Astrocyte of the hippocampus (primary cell): ENCODE data around the gene NHEJ1.

Experiments
- DNase-seq: peaks from one replicate; pipeline ENCODE4 v3.0.0; 2011; ENCODE audit warnings: low read depth, low spot score

The NHEJ1 gene

DNA sequence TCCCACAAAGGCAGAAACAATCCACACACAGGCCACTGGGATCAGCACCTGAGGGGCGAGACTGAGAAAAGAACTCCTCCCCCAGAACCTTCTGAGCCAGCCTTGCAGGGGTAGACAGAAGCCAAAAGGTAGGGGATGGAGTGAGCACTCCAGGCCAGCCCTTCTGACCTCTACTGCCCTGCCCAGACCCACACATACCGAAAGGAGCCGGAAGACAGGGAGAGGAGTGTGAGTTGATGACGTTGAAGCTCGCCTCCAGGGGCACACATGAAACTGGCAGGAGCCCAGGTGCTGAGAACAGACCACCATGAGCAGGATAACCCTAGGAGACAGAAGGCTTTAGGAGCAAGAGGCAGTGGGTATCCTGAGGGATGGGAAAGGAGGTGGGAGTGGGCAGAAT lies 7.4 kb upstream of the NHEJ1 start:
- no peak for DNase-seq

DNA sequence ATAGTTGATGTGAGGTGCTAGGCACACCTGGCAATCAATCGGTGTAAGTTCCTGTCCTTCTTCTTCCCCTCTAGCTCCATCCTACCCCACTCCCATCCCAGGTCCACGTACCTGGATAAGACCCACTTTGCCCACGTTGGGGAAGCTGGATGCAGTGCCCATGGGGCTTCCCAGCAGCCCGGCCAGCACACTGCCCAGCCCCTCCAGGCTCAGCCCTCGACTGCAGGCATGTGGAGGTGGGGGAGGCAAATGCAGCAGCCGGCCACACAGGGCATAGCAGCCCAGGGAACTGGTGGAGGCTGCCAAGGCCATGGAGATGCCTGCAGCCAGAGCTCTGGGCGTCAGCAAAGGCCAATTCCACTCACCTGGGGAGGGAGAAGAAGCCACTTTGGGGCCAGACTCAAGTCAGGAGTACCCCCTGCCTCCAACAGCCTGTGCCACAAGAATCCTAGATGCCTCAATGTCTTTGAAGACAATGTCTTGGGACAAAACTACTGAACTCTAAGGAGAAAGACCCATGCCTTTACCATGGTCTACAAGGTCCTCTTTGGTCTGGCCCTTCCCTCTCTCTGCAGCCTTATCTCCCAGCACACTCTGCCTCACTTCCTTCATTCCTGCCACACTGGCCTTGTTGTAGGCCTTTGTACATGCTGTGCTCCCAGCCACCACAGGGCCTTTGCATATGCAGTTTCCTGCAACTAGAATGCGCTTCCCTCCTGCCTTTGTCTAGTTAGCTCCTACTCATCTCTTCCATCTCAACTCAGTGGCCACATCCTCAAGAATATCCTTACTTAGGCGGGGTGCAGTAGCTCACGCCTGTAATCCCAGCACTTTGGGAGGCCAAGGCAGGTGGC lies 4.7 kb upstream of the NHEJ1 start:
- DNase-seq: no peak

GRCh38 chr2:219163156-219163555 lies 2.5 kb upstream of the NHEJ1 start:
- no peak for DNase-seq

GRCh38 chr2:219161097-219161496 lies 482 bp upstream of the NHEJ1 start:
- no peak for DNase-seq

- no peak for DNase-seq
Observed at GRCh38 chr2:219159771-219160185, 837 bp downstream of the NHEJ1 start.

GRCh38 chr2:219158586-219158985 lies 2.0 kb downstream of the NHEJ1 start:
- no peak for DNase-seq

DNA sequence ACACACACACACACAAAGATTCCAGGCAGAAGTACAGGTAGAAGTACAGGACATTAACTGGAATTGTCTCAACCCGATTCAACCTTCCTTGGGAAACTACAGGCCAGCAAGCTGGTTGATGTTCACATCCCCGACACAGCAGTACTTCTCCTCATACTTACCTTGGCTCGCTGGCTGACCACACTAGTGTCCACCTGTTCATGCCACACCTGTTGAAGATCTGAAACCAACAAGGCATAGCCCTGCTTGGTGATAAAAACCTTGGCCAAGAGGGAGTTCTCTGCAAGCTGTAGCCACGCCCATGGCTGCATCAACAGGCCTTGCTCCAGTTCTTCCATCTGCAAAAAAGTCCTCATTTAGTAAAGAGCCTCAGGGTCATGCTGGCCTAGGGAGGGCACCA lies 2.6 kb downstream of the NHEJ1 start:
- no peak for DNase-seq

DNA sequence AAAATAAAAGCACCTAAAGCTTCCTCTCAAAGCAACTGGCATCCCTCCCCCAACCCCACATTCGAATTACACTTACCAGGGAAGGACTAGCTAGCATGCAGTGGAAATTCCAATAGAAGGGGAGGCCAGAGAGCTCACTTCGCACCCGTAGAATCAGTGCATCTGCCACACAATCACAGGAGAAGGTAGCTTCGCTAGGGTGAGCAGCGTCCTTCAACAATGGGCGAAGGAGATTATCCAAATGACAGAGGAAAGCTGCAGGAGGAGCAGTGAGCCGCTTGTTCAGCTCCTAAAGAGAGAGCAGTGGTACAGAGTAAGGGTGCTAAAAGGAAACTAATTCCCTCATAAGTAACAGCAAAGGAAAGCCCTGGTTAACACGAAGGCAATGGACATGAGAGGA lies 3.2 kb downstream of the NHEJ1 start:
- DNase-seq: no peak

- peak; percentile 83 for DNase-seq
Observed at GRCh38 chr2:219155054-219155644, 5.5 kb downstream of the NHEJ1 start.

DNA sequence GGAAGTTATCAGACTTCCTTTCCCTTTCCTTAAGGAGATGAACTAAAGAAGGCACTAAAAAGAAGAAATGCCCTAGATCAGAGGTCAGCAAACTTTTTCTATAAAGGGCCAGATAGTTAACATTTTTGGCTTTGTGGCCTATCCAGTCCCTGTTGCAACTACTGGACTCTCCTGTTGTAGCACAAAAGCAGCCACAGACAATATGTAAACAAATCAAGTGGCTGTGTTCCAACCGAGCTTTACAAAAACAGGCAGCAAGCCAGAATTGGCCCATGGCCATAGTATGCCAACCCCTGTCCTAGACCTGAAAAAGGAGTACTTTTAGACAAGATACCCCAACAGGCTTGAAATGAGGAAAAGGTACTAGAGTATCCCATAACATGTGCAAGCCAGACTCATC lies 10.9 kb downstream of the NHEJ1 start:
- DNase-seq: peak; percentile 65

DNA sequence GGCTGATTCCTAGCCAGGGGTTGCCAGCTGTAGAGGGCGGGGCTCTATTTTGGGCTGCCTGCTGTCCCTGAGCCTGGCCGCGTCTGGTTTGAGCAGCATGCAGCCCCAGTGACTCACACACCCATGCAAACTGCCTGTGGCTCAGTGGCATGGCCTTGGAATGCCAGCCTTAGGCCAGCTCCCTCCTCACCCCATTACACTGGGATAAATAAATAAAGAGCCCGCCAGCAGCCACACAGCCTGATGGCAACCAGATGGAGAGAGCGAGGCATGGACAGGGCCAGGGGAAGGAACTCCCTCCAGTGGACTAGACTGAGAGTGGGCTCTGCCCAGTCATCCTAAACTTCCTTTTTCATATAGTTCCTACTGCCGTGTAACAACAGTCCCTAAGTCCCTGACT lies 18.3 kb downstream of the NHEJ1 start:
- DNase-seq: peak; percentile 94

DNA sequence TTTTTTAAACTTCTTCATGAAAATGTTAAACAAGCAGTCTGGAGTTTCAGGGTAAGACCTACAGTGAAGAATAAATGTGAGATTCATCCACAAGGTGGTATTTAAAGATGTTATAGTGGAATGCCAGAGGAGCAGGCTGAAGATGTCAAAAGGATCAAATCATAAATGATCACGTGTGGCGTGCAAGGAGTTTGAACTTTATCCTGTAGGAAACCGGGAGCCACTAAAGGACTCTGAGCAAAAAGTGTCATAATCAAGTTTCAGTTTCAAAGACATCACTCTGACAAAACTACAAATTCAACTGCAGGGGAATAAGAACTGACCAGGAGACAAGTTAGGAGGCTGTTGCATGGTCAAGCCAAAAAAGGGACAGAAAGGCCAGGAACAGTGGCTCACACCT lies 19.9 kb downstream of the NHEJ1 start:
- no peak for DNase-seq

GRCh38 chr2:219133976-219134375 lies 26.6 kb downstream of the NHEJ1 start:
- DNase-seq: no peak

DNA sequence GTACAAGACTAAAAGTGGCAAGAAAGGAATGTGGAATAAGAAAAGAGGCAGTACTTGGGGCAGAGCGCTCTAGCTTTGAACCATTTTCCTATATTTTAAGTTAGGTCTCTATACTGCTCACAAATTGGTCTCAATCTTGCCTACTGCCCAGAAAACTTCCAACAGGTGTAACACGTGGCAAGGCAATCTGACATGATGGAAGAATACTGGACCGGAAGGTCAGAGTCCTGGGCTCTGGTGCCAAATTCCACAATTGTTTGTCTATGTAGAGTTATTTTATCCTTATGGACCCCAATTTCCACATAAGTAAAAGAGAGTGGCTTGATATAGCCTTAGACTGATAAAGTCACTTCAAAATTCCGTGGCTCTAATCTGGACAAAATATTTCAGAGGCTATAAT lies 28.9 kb downstream of the NHEJ1 start:
- DNase-seq: no peak

DNA sequence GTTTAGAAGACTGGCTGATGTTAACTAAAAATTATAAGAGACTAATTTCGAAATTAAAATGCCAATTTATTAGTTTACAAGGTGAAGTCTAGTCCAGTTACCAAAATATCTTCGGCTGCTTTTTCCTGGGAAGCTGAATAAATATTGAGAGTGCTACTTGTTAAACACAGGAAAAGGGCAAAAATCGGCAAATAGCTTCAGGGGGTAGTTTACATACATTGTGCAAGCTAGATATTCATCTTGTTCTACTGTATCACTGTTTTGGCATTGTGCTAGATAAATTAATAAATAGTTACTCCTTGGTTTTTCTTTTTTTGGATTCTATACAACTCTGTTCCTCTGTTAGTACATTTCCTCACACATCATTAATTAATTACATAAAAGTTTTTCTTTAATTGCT lies 29.3 kb downstream of the NHEJ1 start:
- no peak for DNase-seq

- DNase-seq: no peak
Observed at GRCh38 chr2:219129589-219129988, 31.0 kb downstream of the NHEJ1 start.

GRCh38 chr2:219128396-219128795 lies 32.2 kb downstream of the NHEJ1 start:
- DNase-seq: no peak

DNA sequence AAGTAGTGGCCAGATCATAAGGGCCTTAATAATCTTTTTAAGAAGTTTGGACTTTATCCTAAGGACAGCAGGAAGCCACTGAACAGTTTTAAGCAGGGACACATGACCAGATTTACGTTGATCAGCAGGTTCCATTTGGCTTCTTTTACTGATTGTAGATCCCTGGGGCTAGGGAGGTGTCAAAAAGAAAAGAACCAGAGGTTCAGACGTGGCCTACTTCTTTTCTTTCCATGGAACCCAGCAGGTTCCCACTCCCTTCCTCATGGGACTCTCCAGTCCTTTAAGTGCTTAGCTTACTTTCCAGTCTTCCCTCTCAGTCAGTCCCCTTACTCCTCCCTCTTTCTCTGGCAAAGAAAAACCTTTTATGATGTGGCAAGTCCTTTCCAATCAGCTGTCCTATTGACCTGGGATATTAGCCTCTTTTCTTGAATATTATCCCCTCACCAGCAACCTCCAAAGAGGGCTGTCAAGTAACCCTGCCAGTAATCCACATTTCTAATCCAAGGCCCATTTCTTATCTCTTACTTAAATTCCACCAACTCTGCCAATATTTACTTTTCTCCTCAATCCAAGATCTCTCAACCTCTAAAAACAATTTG lies 33.5 kb downstream of the NHEJ1 start:
- peak; percentile 13 for DNase-seq

DNA sequence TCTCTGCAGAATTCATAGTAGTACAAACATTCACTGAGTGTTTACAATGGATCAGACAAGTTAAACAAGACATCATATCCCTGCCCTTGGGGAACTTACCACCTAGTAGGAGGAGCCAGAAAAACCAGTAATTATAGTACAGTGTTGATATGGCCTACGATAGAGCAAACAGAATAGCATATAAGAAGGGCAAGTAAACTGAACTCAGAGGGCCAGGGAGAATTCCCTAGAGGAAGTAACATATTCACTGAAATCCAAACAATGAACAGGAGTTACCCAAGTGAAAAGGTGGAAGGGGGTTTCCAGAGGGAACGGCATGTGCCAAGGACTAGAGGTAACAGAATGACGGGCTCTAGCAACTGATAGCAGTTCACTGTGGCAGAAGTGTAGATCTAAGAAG lies 34.1 kb downstream of the NHEJ1 start:
- DNase-seq: no peak

- DNase-seq: no peak
Observed at GRCh38 chr2:219125886-219126270, 34.7 kb downstream of the NHEJ1 start.

- peak; percentile 93 for DNase-seq
Observed at GRCh38 chr2:219125225-219125885, 35.3 kb downstream of the NHEJ1 start.

GRCh38 chr2:219124381-219125110 lies 36.1 kb downstream of the NHEJ1 start:
- peak; percentile 47 for DNase-seq
